HCT116 (cell line): ENCODE data around the gene KRAS. TPM values are rescaled to one million over a fixed set of nuclear protein-coding genes. Genes with fewer than 3 reads are reported as not detected.

Source experiments
- ATAC-seq: fragments of 200-7000 bp; cut with Tn5 transposase; 2 replicates; pipeline ENCODE4 v1.9.1; 2020; ENCODE audit warnings: mild to moderate bottlenecking, moderate library complexity
- BruUV-seq: library from RNA; stranded (reverse); fragments of 400-500 nt; replicated peaks from 2 replicates; lab custom pipeline; 2021; lab: Mats Ljungman, UMichigan
- CTCF ChIA-PET: fragments of 300-600 bp; sonication (Branson Sonifier 250); formaldehyde crosslinking; loops from one replicate; lab custom pipeline; 2021; ENCODE audit warnings: antibody characterized with exemption; lab: Charles Lee
- POLR2A ChIA-PET: fragments of 300-600, 350-600 bp; sonication (Branson Sonifier 250); formaldehyde crosslinking; loops from one replicate; lab custom pipeline; 2021; ENCODE audit warnings: antibody characterized with exemption; lab: Charles Lee
- RAD21 ChIA-PET, 2 experiments: fragments of 300-600 bp; sonication (Branson Sonifier 250); formaldehyde crosslinking; loops; one replicate each; lab custom pipeline; 2023; ENCODE audit warnings: low total read pairs in 2 of 2; ENCODE audit not compliant: uncharacterized antibody in 2 of 2, unreplicated experiment in 2 of 2, low non-redundant PET in 1 of 2; lab: Charles Lee
- DNase-seq: peaks from one replicate; pipeline ENCODE4 v3.0.0-alpha.2; 2010; ENCODE audit warnings: low read depth, low spot score
- H2AFZ ChIP-seq: fragments of 200-600 bp; shearing (Covaris generic), sonication (generic); 2 replicates; pipeline ENCODE4 v1.6.1; 2017; ENCODE audit warnings: low read depth, mixed run types, mixed read lengths, antibody characterized with exemption, low read length; ENCODE audit not compliant: poor library complexity, severe bottlenecking
- H3K27ac ChIP-seq: 2 replicates; pipeline ENCODE4 v1.5.1; 2012; ENCODE audit warnings: low read depth, low read length
- H3K27me3 ChIP-seq: fragments of 200-600 bp; sonication (generic); 2 replicates; pipeline ENCODE4 v1.6.1; 2016; ENCODE audit warnings: mixed run types, low read length, mixed read lengths; ENCODE audit not compliant: insufficient read depth
- H3K36me3 ChIP-seq, 2 experiments: fragments of 200-500 bp in 1 of 2; fragments of 200-600 bp in 1 of 2; sonication (Bioruptor generic) in 1 of 2; sonication (generic) in 1 of 2; 2 replicates each; pipeline versions ENCODE4 v1.5.1 to v1.6.1; 2014 to 2016; ENCODE audit warnings: low read length in 2 of 2, inconsistent platforms in 1 of 2, mixed read lengths in 1 of 2, mixed run types in 1 of 2; ENCODE audit not compliant: insufficient read depth in 2 of 2, control insufficient read depth in 1 of 2
- H3K4me1 ChIP-seq, 2 experiments: fragments of 200-600 bp in 1 of 2; sonication (generic) in 1 of 2; 2 replicates each; pipeline versions ENCODE4 v1.5.1 to v1.6.1; 2012 to 2017; ENCODE audit warnings: low read length in 2 of 2, inconsistent platforms in 1 of 2, mild to moderate bottlenecking in 1 of 2, mixed read lengths in 1 of 2, mixed run types in 1 of 2, moderate library complexity in 1 of 2; ENCODE audit not compliant: insufficient read depth in 2 of 2, control insufficient read depth in 1 of 2
- H3K4me2 ChIP-seq: fragments of 200-600 bp; sonication (generic); 2 replicates; pipeline ENCODE4 v1.6.1; 2017; ENCODE audit warnings: mixed run types, low read length, mixed read lengths
- H3K4me3 ChIP-seq, 2 experiments: fragments of 200-600 bp in 1 of 2; sonication (generic) in 1 of 2; replicated peaks in 1 of 2; 2 replicates each; pipeline ENCODE4 v1.5.1; 2011 to 2016; ENCODE audit warnings: low read length in 2 of 2, control low read depth in 1 of 2, low read depth in 1 of 2, mild to moderate bottlenecking in 1 of 2, mixed read lengths in 1 of 2, mixed run types in 1 of 2
- H3K79me2 ChIP-seq: fragments of 200-600 bp; sonication (generic); 2 replicates; pipeline ENCODE4 v1.6.1; 2017; ENCODE audit warnings: mild to moderate bottlenecking, mixed run types, low read length, moderate library complexity, mixed read lengths; ENCODE audit not compliant: insufficient read depth
- H3K9ac ChIP-seq: fragments of 200-600 bp; sonication (generic); 2 replicates; pipeline ENCODE4 v1.6.1; 2016; ENCODE audit warnings: low read length, mixed read lengths
- H3K9me2 ChIP-seq: fragments of 200-600 bp; sonication (generic), shearing (Covaris generic); 2 replicates; pipeline ENCODE4 v1.6.1; 2017; ENCODE audit warnings: mixed run types, mild to moderate bottlenecking, moderate library complexity; ENCODE audit not compliant: insufficient read depth
- H3K9me3 ChIP-seq, 2 experiments: fragments of 200-500 bp in 1 of 2; fragments of 200-600 bp in 1 of 2; sonication (Bioruptor generic) in 1 of 2; sonication (generic) in 1 of 2; 2 replicates each; pipeline ENCODE4 v1.6.1; 2014 to 2017; ENCODE audit warnings: low read length in 2 of 2, mixed read lengths in 2 of 2, inconsistent platforms in 1 of 2, low read depth in 1 of 2, mild to moderate bottlenecking in 1 of 2, mixed run types in 1 of 2, moderate library complexity in 1 of 2; ENCODE audit not compliant: control insufficient read depth in 1 of 2, insufficient read depth in 1 of 2
- H4K20me1 ChIP-seq: fragments of 200-600 bp; sonication (generic), shearing (Covaris generic); 2 replicates; pipeline ENCODE4 v1.6.1; 2017; ENCODE audit warnings: mixed run types, mild to moderate bottlenecking, moderate library complexity; ENCODE audit not compliant: insufficient read depth
- ATF3 ChIP-seq: IDR thresholded peaks from 2 replicates; pipeline ENCODE4 v1.6.1; 2012
- EGR1 ChIP-seq: IDR thresholded peaks from 2 replicates; pipeline ENCODE4 v1.6.1; 2012; ENCODE audit warnings: low read depth
- ELF1 ChIP-seq: IDR thresholded peaks from 2 replicates; pipeline ENCODE4 v1.6.1; 2012; ENCODE audit warnings: low read depth, borderline replicate concordance
- EZH2 ChIP-seq: fragments of 200-600 bp; sonication (generic); IDR thresholded peaks from 2 replicates; pipeline ENCODE4 v1.6.1; 2017; ENCODE audit warnings: antibody characterized with exemption, mixed run types
- EZH2phosphoT487 ChIP-seq: fragments of 200-600 bp; IDR thresholded peaks from 2 replicates; pipeline ENCODE4 v1.6.1; 2018; ENCODE audit warnings: antibody characterized with exemption, borderline replicate concordance
- FOSL1 ChIP-seq: IDR thresholded peaks from 2 replicates; pipeline ENCODE4 v1.6.1; 2012; ENCODE audit warnings: low read depth
- JUND ChIP-seq: IDR thresholded peaks from 2 replicates; pipeline ENCODE4 v1.6.1; 2012
- SIN3A ChIP-seq: IDR thresholded peaks from 2 replicates; pipeline ENCODE4 v1.6.1; 2012; ENCODE audit warnings: low read depth
- YY1 ChIP-seq: IDR thresholded peaks from 2 replicates; pipeline ENCODE4 v1.6.1; 2011; ENCODE audit warnings: low read length, low read depth, moderate library complexity, mild to moderate bottlenecking; ENCODE audit not compliant: insufficient replicate concordance; ENCODE audit errors: extremely low read depth
- ZNF274 ChIP-seq: fragments of 200-500 bp; sonication (Bioruptor generic); IDR thresholded peaks from 2 replicates; pipeline ENCODE4 v1.6.1; 2014; ENCODE audit warnings: mild to moderate bottlenecking, low read depth, low read length, inconsistent platforms
- intact Hi-C: fragments of 100-400 bp; cut with micrococcal nuclease; formaldehyde crosslinking; loops from 2 replicates; pipeline ENCODE4 v1.10.0; 2022
- total RNA-seq: library from RNA; stranded (reverse); gene quantifications from one replicate; pipeline ENCODE4 v1.2.1, GENCODE V29; 2021; ENCODE audit not compliant: unreplicated experiment

The KRAS gene
- total RNA-seq, 1 experiment from 2014 or later: 37.5 TPM

DNA sequence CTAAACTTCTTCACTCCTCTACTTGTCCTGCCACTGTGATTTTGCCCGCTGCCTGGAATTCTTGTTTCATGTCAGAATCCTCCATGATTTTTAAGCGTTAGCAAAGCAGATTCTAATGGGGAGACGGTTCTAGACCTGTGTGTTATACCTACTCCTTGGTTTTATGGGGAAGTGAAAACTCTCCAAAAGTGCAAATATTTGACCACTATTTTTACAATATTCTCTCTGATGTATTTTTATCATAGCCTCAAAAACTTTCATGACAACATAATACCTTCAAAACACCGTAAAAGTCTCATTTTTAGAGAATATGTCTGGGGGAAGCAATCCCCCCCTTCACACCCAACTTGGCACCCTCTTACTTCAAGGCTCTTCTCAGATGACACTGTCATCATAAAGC lies 12.9 kb upstream of the KRAS start (continued):
- TF ChIP-seq EZH2phosphoT487 (no peak), JUND (no peak), ELF1 (no peak), YY1 (no peak), SIN3A (no peak)

- no peak overlapping the region for H3K4me2 ChIP-seq
- H3K36me3 ChIP-seq: no peaks in the 10 kb centered on the region
- BruUV-seq: no TSS peak
- RAD21 ChIA-PET: no interaction called here
- H4K20me1 ChIP-seq: no peaks in the 10 kb centered on the region
- no peak for TF ChIP-seq ATF3
- no peak for TF ChIP-seq ZNF274
- TF ChIP-seq EGR1: no peak
- TF ChIP-seq FOSL1: no peak
- no peak for TF ChIP-seq EZH2
- TF ChIP-seq YY1: no peak
- TF ChIP-seq ELF1: no peak
- TF ChIP-seq, all 23 proteins: peak for 0
- H3K27me3 ChIP-seq: no peaks in the 10 kb centered on the region
- intact Hi-C loops: no loop called here
- DNase-seq (no peak), ATAC-seq (no peak)
- no peaks in the 10 kb centered on the region for H3K4me1 ChIP-seq
- no peak overlapping the region for H3K4me3 ChIP-seq
- no peaks in the 10 kb centered on the region for H3K79me2 ChIP-seq
- H2AFZ ChIP-seq: no peak overlapping the region
- H3K27ac ChIP-seq: no peak overlapping the region
- no peaks in the 10 kb centered on the region for H3K9me3 ChIP-seq
- ChIA-PET POLR2A (no interaction called here), CTCF (no interaction called here)
- H3K9ac ChIP-seq: no peak overlapping the region
- H3K9me2 ChIP-seq: no peaks in the 10 kb centered on the region
Measured at GRCh38 chr12:25262389-25263074, 11.8 kb upstream of the KRAS start.
